ENCODE results near the gene SMDT1.

Gene SMDT1

DNA sequence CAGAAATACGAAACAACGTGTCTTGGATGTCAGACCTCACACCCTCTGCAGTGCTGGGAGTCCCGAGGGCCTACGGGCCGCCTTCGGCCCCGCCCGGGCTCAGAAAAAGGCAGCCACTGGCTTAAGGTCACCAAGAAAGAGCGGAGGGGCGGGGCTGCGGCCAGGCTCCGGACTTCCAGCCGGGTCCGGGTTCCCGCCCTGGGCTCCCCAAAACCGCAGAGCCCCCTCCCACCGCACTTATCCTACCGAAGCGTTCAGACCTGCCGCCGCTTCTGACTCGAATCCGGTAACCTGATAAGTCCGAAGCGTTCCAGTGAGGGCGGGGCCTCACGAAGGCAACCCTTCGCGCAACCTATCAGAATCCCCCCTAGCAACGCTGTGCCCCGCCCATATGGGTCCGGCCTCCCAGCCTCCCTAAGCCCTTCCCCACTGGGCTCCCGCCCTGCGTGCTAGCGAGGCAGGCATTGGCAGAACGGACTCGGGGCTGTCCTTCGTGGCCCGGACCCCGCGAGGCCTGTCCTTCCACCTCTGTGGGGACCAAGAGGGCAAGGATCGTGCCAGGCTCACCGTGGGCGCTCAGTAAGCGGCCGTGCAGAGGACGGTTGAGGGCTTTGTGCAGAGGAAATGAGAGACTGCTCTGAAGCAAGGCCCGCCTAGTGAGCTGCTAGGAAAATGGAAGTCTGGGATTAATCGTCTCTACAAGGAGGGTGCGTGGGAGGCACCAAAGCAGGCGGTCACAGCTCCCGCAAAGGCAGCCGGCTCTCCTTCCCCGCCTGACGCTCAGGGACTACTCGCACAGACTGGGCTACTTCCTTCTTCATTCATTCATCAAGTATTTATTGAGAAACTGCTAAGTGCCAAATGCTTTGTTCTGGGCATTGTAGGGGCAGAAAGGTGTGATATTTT lies 8.7 kb upstream of the SMDT1 start, which contains the start of gene NAGA (continued):
- TF ChIP-seq, protein P1, sequence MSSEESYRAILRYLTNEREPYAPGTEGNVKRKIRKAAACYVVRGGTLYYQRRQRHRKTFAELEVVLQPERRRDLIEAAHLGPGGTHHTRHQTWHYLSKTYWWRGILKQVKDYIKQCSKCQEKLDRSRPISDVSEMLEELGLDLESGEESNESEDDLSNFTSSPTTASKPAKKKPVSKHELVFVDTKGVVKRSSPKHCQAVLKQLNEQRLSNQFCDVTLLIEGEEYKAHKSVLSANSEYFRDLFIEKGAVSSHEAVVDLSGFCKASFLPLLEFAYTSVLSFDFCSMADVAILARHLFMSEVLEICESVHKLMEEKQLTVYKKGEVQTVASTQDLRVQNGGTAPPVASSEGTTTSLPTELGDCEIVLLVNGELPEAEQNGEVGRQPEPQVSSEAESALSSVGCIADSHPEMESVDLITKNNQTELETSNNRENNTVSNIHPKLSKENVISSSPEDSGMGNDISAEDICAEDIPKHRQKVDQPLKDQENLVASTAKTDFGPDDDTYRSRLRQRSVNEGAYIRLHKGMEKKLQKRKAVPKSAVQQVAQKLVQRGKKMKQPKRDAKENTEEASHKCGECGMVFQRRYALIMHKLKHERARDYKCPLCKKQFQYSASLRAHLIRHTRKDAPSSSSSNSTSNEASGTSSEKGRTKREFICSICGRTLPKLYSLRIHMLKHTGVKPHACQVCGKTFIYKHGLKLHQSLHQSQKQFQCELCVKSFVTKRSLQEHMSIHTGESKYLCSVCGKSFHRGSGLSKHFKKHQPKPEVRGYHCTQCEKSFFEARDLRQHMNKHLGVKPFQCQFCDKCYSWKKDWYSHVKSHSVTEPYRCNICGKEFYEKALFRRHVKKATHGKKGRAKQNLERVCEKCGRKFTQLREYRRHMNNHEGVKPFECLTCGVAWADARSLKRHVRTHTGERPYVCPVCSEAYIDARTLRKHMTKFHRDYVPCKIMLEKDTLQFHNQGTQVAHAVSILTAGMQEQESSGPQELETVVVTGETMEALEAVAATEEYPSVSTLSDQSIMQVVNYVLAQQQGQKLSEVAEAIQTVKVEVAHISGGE (tag by site-specific recombination; conservative IDR thresholded peaks at IDR 0.05; ENCODE audit: low read depth) = peak; percentile 77
- TF ChIP-seq ZNF521 (tag by site-specific recombination; IDR thresholded peaks at IDR 0.05) (no peak), ZNF558 (tag by site-specific recombination; IDR thresholded peaks at IDR 0.05) (no peak), ZNF488 (tag by site-specific recombination; IDR thresholded peaks at IDR 0.05) (no peak), ZNF529 (tag by site-specific recombination; IDR thresholded peaks at IDR 0.05; ENCODE audit: insufficient replicate concordance) (no peak), ZSCAN30 (tag by site-specific recombination; IDR thresholded peaks at IDR 0.05) (peak; percentile 28; the same call in 1 of the 2 replicates), ZNF624 (tag by site-specific recombination; IDR thresholded peaks at IDR 0.05) (no peak), PATZ1 (tag by site-specific recombination; IDR thresholded peaks at IDR 0.05) (peak; percentile 89), ZSCAN23 (tag by site-specific recombination; IDR thresholded peaks at IDR 0.05) (no peak), ZNF366 (tag by site-specific recombination; conservative IDR thresholded peaks at IDR 0.05) (peak; percentile 61), ZNF10 (tag by site-specific recombination; IDR thresholded peaks at IDR 0.05) (no peak), ZNF112 (tag by site-specific recombination; IDR thresholded peaks at IDR 0.05) (no peak), ZNF830 (tag by site-specific recombination; IDR thresholded peaks at IDR 0.05; ENCODE audit: low read depth) (no peak), SP3 (tag by site-specific recombination; IDR thresholded peaks at IDR 0.05) (peak; percentile 92), ZNF707 (tag by site-specific recombination; IDR thresholded peaks at IDR 0.05) (no peak), ZNF670 (tag by site-specific recombination; IDR thresholded peaks at IDR 0.05; ENCODE audit: low read depth) (no peak), ZNF654 (tag by site-specific recombination; IDR thresholded peaks at IDR 0.05; ENCODE audit: low read depth) (no peak), OVOL3 (tag by site-specific recombination; IDR thresholded peaks at IDR 0.05) (no peak), ZNF274 (IDR thresholded peaks at IDR 0.05; ENCODE audit: low read length) (no peak), ZNF274 (tag by site-specific recombination; IDR thresholded peaks at IDR 0.05; ENCODE audit: borderline replicate concordance) (no peak), AEBP2 (tag by site-specific recombination; IDR thresholded peaks at IDR 0.05; ENCODE audit: borderline replicate concordance) (no peak), ZNF341 (tag by site-specific recombination; IDR thresholded peaks at IDR 0.05; ENCODE audit: low read depth) (peak; percentile 68), ZBTB21 (tag by site-specific recombination; IDR thresholded peaks at IDR 0.05) (0 out of 2 replicates have a peak, but pooled peaks have one; percentile 6), ZNF16 (tag by site-specific recombination; IDR thresholded peaks at IDR 0.05; ENCODE audit: low read depth) (no peak), ZNF146 (tag by site-specific recombination; IDR thresholded peaks at IDR 0.05) (no peak), GLIS1 (tag by site-specific recombination; IDR thresholded peaks at IDR 0.05) (peak; percentile 85)
- TF ChIP-seq, protein P2, sequence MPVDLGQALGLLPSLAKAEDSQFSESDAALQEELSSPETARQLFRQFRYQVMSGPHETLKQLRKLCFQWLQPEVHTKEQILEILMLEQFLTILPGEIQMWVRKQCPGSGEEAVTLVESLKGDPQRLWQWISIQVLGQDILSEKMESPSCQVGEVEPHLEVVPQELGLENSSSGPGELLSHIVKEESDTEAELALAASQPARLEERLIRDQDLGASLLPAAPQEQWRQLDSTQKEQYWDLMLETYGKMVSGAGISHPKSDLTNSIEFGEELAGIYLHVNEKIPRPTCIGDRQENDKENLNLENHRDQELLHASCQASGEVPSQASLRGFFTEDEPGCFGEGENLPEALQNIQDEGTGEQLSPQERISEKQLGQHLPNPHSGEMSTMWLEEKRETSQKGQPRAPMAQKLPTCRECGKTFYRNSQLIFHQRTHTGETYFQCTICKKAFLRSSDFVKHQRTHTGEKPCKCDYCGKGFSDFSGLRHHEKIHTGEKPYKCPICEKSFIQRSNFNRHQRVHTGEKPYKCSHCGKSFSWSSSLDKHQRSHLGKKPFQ (tag by site-specific recombination; IDR thresholded peaks at IDR 0.05) = no peak
- TF ChIP-seq, protein P3, sequence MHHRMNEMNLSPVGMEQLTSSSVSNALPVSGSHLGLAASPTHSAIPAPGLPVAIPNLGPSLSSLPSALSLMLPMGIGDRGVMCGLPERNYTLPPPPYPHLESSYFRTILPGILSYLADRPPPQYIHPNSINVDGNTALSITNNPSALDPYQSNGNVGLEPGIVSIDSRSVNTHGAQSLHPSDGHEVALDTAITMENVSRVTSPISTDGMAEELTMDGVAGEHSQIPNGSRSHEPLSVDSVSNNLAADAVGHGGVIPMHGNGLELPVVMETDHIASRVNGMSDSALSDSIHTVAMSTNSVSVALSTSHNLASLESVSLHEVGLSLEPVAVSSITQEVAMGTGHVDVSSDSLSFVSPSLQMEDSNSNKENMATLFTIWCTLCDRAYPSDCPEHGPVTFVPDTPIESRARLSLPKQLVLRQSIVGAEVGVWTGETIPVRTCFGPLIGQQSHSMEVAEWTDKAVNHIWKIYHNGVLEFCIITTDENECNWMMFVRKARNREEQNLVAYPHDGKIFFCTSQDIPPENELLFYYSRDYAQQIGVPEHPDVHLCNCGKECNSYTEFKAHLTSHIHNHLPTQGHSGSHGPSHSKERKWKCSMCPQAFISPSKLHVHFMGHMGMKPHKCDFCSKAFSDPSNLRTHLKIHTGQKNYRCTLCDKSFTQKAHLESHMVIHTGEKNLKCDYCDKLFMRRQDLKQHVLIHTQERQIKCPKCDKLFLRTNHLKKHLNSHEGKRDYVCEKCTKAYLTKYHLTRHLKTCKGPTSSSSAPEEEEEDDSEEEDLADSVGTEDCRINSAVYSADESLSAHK (tag by site-specific recombination; IDR thresholded peaks at IDR 0.05) = 0 out of 2 replicates have a peak, but pooled peaks have one; percentile 25
